HepG2 (cell line): ENCODE data around the gene PRSS33. TPM values are rescaled to one million over a fixed set of nuclear protein-coding genes. Genes with fewer than 3 reads are reported as not detected.

Source experiments
- AGO2 ChIP-seq: fragments of 200-400 bp; formaldehyde crosslinking; optimal IDR thresholded peaks from 2 replicates; pipeline ENCODE3; 2017; ENCODE audit warnings: mild to moderate bottlenecking, low read depth, low read length, moderate library complexity
- ATM ChIP-seq: fragments of 450-650 bp; IDR thresholded peaks from 2 replicates; pipeline ENCODE4 v1.7.1; 2017; ENCODE audit warnings: mild to moderate bottlenecking, borderline replicate concordance
- ELF1 ChIP-seq: sonication (generic); formaldehyde crosslinking; IDR thresholded peaks from 2 replicates; pipeline ENCODE4 v1.4.0; 2020; ENCODE audit warnings: missing genetic modification reagents
- HNRNPLL ChIP-seq: fragments of 200-400 bp; formaldehyde crosslinking; IDR thresholded peaks from 2 replicates; pipeline ENCODE4 v1.6.1; 2017; ENCODE audit warnings: mild to moderate bottlenecking, low read depth, low read length; ENCODE audit not compliant: poor library complexity, severe bottlenecking
- HOXA9 ChIP-seq: sonication (generic); formaldehyde crosslinking; IDR thresholded peaks from 2 replicates; pipeline ENCODE4 v1.8.1; 2022; ENCODE audit warnings: missing genetic modification reagents, mild to moderate bottlenecking, moderate library complexity, borderline replicate concordance
- ISL2 ChIP-seq: sonication (generic); formaldehyde crosslinking; IDR thresholded peaks from 2 replicates; pipeline ENCODE4 v1.5.0; 2020; ENCODE audit warnings: missing genetic modification reagents
- KLF16 ChIP-seq, 2 experiments: sonication (generic) in 1 of 2; formaldehyde crosslinking in 1 of 2; IDR thresholded peaks; 2 replicates each; pipeline versions ENCODE4 v1.6.1 to v1.8.0; 2016 to 2023; ENCODE audit warnings: missing genetic modification reagents in 2 of 2, missing compliant biosample characterization in 1 of 2
- MEIS1 ChIP-seq: sonication (generic); formaldehyde crosslinking; IDR thresholded peaks from 2 replicates; pipeline ENCODE4 v1.9.0; 2021; ENCODE audit warnings: mild to moderate bottlenecking, missing genetic modification reagents, moderate library complexity, borderline replicate concordance
- MTA3 ChIP-seq: sonication (generic); formaldehyde crosslinking; IDR thresholded peaks from 2 replicates; pipeline ENCODE4 v1.4.0; 2020; ENCODE audit warnings: missing genetic modification reagents
- NONO ChIP-seq, 2 experiments: fragments of 450-650 bp in 1 of 2; sonication (generic) in 1 of 2; formaldehyde crosslinking in 1 of 2; IDR thresholded peaks in 1 of 2; conservative IDR thresholded peaks in 1 of 2; 2 replicates each; pipeline versions ENCODE4 v1.6.1 to v1.8.0; 2017 to 2022; ENCODE audit warnings: mild to moderate bottlenecking in 1 of 2, missing genetic modification reagents in 1 of 2, moderate library complexity in 1 of 2
- NR3C1 ChIP-seq: sonication (generic); formaldehyde crosslinking; IDR thresholded peaks from 2 replicates; pipeline ENCODE4 v1.4.0; 2020; ENCODE audit warnings: missing genetic modification reagents
- POLR2G ChIP-seq: fragments of 200-400 bp; formaldehyde crosslinking; IDR thresholded peaks from 2 replicates; pipeline ENCODE4 v1.6.1; 2018; ENCODE audit warnings: mild to moderate bottlenecking, low read depth, low read length, moderate library complexity
- RBM22 ChIP-seq: fragments of 200-400 bp; formaldehyde crosslinking; optimal IDR thresholded peaks from 2 replicates; pipeline ENCODE3; 2017; ENCODE audit warnings: mild to moderate bottlenecking, low read length, moderate library complexity
- ZC3H13 ChIP-seq: sonication (generic); formaldehyde crosslinking; IDR thresholded peaks from 2 replicates; pipeline ENCODE4 v1.8.1; 2023; ENCODE audit warnings: mild to moderate bottlenecking, missing genetic modification reagents, moderate library complexity
- ZC3H4 ChIP-seq: sonication (generic); formaldehyde crosslinking; IDR thresholded peaks from 2 replicates; pipeline ENCODE4 v1.4.0; 2020; ENCODE audit warnings: missing genetic modification reagents, borderline replicate concordance
- ZMAT3 ChIP-seq: sonication (generic); formaldehyde crosslinking; conservative IDR thresholded peaks from 2 replicates; pipeline ENCODE4 v1.7.0; 2021; ENCODE audit warnings: missing genetic modification reagents
- ZNF30 ChIP-seq: sonication (generic); formaldehyde crosslinking; IDR thresholded peaks from 2 replicates; pipeline ENCODE4 v1.5.0; 2020; ENCODE audit warnings: mild to moderate bottlenecking, missing genetic modification reagents
- ZNF546 ChIP-seq: sonication (generic); formaldehyde crosslinking; conservative IDR thresholded peaks from 2 replicates; pipeline ENCODE4 v1.8.1; 2023; ENCODE audit warnings: mild to moderate bottlenecking, missing genetic modification reagents
- ZNF724P ChIP-seq: sonication (generic); formaldehyde crosslinking; IDR thresholded peaks from 2 replicates; pipeline ENCODE4 v1.8.0; 2022; ENCODE audit warnings: missing genetic modification reagents, borderline replicate concordance
- polyA plus RNA-seq, 8 experiments: library from polyadenylated mRNA; depleted of rRNA in 3 of 8; stranded (reverse) in 7 of 8; unstranded in 1 of 8; fragments of >200 nt; fragmentation: Illumina TruSeq in 4 of 8; extraction: Trizol in 4 of 8; gene quantifications; 2 replicates each; pipeline versions ENCODE4 v1.2.1 to v1.2.3, GENCODE V29; 2011 to 2016; ENCODE audit warnings: low read depth in 4 of 8, missing spikeins in 1 of 8, mixed read lengths in 1 of 8; ENCODE audit not compliant: insufficient read depth in 1 of 8
- total RNA-seq, 5 experiments: library from RNA; depleted of rRNA; stranded (reverse); fragments of >200 nt; fragmentation: Illumina TruSeq; extraction: Trizol; gene quantifications; 2 replicates each; pipeline ENCODE4 v1.2.3, GENCODE V29; 2016; ENCODE audit warnings: low read depth in 1 of 5
- TF ChIP-seq, protein P1 (sequence below): sonication (generic); formaldehyde crosslinking; IDR thresholded peaks from 2 replicates; pipeline ENCODE4 v1.8.0; 2022; ENCODE audit warnings: missing genetic modification reagents, mild to moderate bottlenecking, borderline replicate concordance
- TF ChIP-seq, protein P2 (sequence below), 2 experiments: sonication (generic) in 1 of 2; formaldehyde crosslinking in 1 of 2; IDR thresholded peaks; 2 replicates each; pipeline versions ENCODE4 v1.4.0 to v1.6.1; 2018 to 2020; ENCODE audit warnings: missing genetic modification reagents in 2 of 2, borderline replicate concordance in 1 of 2, low read depth in 1 of 2, mild to moderate bottlenecking in 1 of 2, missing biosample characterization in 1 of 2
- TF ChIP-seq, protein P3 (sequence below): sonication (generic); formaldehyde crosslinking; IDR thresholded peaks from 2 replicates; pipeline ENCODE4 v1.4.0; 2020; ENCODE audit warnings: missing genetic modification reagents, mild to moderate bottlenecking, borderline replicate concordance

The PRSS33 gene
- total and polyA plus RNA-seq, 2 of the 13 experiments (the other 11 are each of a cell fraction or from before 2014, with no cell fraction given) = not detected

DNA sequence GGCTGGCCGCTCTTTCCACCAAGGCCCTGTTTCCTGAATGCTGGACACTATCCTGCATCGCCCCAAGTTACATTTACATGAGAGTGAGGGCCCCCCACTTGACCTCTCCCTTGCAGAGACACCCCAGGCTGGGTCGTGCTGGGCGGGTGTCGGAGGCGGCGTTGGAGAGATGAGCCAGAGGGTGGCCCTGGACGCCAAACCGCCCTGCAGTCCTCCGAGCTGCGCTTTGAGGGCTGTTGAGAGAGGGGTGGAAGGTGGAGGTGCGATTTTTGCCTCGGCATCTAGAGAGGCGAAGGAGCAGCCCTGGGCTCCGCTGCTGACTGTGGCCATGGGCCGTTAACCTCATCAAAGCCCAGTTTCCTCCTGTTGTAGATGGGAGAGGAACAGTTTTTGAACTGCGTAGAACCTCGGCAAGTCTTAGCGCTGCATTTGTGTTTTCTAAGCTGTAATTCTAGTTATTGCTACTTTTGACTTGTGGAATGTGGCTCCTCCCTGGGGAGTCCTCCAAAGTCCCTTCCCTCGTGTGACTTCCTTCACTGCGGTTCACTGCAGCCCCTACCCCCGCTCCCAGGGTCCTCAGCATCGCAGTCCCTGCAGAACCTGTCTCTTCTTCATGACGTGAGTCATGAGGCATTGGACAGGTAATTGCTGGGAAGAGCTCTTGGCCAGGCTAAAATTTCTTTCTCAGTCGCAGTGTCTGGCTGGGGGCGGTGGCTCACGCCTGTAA, 9.3 kb downstream of the PRSS33 start (continued):
- TF ChIP-seq, protein P1, sequence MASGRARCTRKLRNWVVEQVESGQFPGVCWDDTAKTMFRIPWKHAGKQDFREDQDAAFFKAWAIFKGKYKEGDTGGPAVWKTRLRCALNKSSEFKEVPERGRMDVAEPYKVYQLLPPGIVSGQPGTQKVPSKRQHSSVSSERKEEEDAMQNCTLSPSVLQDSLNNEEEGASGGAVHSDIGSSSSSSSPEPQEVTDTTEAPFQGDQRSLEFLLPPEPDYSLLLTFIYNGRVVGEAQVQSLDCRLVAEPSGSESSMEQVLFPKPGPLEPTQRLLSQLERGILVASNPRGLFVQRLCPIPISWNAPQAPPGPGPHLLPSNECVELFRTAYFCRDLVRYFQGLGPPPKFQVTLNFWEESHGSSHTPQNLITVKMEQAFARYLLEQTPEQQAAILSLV (CRISPR knock-in tag) = peak; percentile 49; the same call in 1 of the 2 replicates
- TF ChIP-seq ZC3H4 (CRISPR knock-in tag) = peak; percentile 91
- peak; percentile 56; the same call in 1 of the 2 replicates for TF ChIP-seq POLR2G
- 0 out of 2 replicates have a peak, but pooled peaks have one; percentile 51 for TF ChIP-seq ZMAT3 (CRISPR knock-in tag)
- TF ChIP-seq ZNF724P (CRISPR knock-in tag) = 0 out of 2 replicates have a peak, but pooled peaks have one; percentile 31
- TF ChIP-seq ZNF546 (CRISPR knock-in tag) = 0 out of 2 replicates have a peak, but pooled peaks have one; percentile 3
- peak; percentile 66 for TF ChIP-seq RBM22
- peak; percentile 80 for TF ChIP-seq AGO2
- TF ChIP-seq ZNF30 = peak; percentile 10; the same call in 1 of the 2 replicates
- TF ChIP-seq NONO (IDR thresholded peaks at IDR 0.05) = no peak
- 0 out of 2 replicates have a peak, but pooled peaks have one; percentile 40 for TF ChIP-seq NONO (CRISPR knock-in tag; conservative IDR thresholded peaks at IDR 0.05)
- TF ChIP-seq MEIS1 (CRISPR knock-in tag) = no peak
- TF ChIP-seq, protein P2, sequence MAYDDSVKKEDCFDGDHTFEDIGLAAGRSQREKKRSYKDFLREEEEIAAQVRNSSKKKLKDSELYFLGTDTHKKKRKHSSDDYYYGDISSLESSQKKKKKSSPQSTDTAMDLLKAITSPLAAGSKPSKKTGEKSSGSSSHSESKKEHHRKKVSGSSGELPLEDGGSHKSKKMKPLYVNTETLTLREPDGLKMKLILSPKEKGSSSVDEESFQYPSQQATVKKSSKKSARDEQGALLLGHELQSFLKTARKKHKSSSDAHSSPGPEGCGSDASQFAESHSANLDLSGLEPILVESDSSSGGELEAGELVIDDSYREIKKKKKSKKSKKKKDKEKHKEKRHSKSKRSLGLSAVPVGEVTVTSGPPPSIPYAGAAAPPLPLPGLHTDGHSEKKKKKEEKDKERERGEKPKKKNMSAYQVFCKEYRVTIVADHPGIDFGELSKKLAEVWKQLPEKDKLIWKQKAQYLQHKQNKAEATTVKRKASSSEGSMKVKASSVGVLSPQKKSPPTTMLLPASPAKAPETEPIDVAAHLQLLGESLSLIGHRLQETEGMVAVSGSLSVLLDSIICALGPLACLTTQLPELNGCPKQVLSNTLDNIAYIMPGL (CRISPR knock-in tag; IDR thresholded peaks at IDR 0.05; ENCODE audit: borderline replicate concordance in 1 of 2, low read depth in 1 of 2) = 0 out of 4 replicates have a peak, but pooled peaks of 1 of the 2 experiments have one; percentile 18
- TF ChIP-seq MTA3 = no peak
- 0 out of 2 replicates have a peak, but pooled peaks have one; percentile 13 for TF ChIP-seq HOXA9
- no peak for TF ChIP-seq NR3C1 (CRISPR knock-in tag)
- TF ChIP-seq ELF1 (CRISPR knock-in tag) = no peak; the same call in 1 of the 2 replicates
- peak; percentile 65; the same call in 1 of the 2 replicates for TF ChIP-seq ZC3H13 (CRISPR knock-in tag)
- peak; percentile 6 for TF ChIP-seq HNRNPLL
- no peak for TF ChIP-seq KLF16 (CRISPR knock-in tag; IDR thresholded peaks at IDR 0.05)
- TF ChIP-seq, protein P3, sequence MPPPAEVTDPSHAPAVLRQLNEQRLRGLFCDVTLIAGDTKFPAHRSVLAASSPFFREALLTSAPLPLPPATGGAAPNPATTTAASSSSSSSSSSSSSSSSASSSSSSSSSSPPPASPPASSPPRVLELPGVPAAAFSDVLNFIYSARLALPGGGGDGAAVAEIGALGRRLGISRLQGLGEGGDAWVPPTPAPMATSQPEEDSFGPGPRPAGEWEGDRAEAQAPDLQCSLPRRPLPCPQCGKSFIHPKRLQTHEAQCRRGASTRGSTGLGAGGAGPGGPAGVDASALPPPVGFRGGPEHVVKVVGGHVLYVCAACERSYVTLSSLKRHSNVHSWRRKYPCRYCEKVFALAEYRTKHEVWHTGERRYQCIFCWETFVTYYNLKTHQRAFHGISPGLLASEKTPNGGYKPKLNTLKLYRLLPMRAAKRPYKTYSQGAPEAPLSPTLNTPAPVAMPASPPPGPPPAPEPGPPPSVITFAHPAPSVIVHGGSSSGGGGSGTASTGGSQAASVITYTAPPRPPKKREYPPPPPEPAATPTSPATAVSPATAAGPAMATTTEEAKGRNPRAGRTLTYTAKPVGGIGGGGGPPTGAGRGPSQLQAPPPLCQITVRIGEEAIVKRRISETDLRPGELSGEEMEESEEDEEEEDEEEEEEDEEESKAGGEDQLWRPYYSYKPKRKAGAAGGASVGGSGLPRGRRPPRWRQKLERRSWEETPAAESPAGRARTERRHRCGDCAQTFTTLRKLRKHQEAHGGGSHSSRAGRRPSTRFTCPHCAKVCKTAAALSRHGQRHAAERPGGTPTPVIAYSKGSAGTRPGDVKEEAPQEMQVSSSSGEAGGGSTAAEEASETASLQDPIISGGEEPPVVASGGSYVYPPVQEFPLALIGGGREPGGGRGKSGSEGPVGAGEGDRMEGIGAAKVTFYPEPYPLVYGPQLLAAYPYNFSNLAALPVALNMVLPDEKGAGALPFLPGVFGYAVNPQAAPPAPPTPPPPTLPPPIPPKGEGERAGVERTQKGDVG (CRISPR knock-in tag) = 0 out of 2 replicates have a peak, but pooled peaks have one; percentile 5
- no peak for TF ChIP-seq ISL2 (CRISPR knock-in tag)
- no peak for TF ChIP-seq ATM
